NCI-H2171 treated with DMSO at 0.1 percent for 48 hours (cell line): ENCODE measurements around the gene WDR37.
A peak's percentile ranks its signal among the peaks of the same experiment; 100 is the strongest.

Experiments used
- DNase-seq: peaks from one replicate; lab custom pipeline; 2025; lab: John Stamatoyannopoulos, UW

The WDR37 gene

GRCh38 chr10:1127629-1128028 is 71.4 kb downstream of the WDR37 start:
- no peak for DNase-seq

GRCh38 chr10:1128115-1128514 is 71.9 kb downstream of the WDR37 start:
- DNase-seq = no peak

- no peak for DNase-seq
Measured at GRCh38 chr10:1128649-1129048, 72.5 kb downstream of the WDR37 start.

- no peak for DNase-seq
Measured at GRCh38 chr10:1130226-1130625, 74.0 kb downstream of the WDR37 start.

GRCh38 chr10:1130995-1131790 is 75.0 kb downstream of the WDR37 start:
- DNase-seq = peak; percentile 19

- no peak for DNase-seq
Measured at GRCh38 chr10:1132584-1132983, 76.4 kb downstream of the WDR37 start.

- no peak for DNase-seq
Measured at GRCh38 chr10:1133495-1134045, 77.4 kb downstream of the WDR37 start.

- no peak for DNase-seq
Measured at GRCh38 chr10:1134156-1134555, 78.0 kb downstream of the WDR37 start.

GRCh38 chr10:1136268-1136667 is 80.1 kb downstream of the WDR37 start:
- DNase-seq = no peak

- DNase-seq = no peak
Measured at GRCh38 chr10:1137499-1138163, 81.4 kb downstream of the WDR37 start.

- DNase-seq = no peak
Measured at GRCh38 chr10:1138529-1138928, 82.3 kb downstream of the WDR37 start.

GRCh38 chr10:1141261-1141660 is 85.1 kb downstream of the WDR37 start:
- no peak for DNase-seq

GRCh38 chr10:1141701-1142100 is 85.5 kb downstream of the WDR37 start:
- no peak for DNase-seq

- DNase-seq = no peak
Measured at GRCh38 chr10:1142596-1142995, 86.4 kb downstream of the WDR37 start.

GRCh38 chr10:1147810-1148209 is 91.6 kb downstream of the WDR37 start:
- no peak for DNase-seq

- DNase-seq = no peak
Measured at GRCh38 chr10:1148855-1149605, 92.8 kb downstream of the WDR37 start.

GRCh38 chr10:1149793-1150637 is 93.8 kb downstream of the WDR37 start:
- no peak for DNase-seq

- DNase-seq = no peak
Measured at GRCh38 chr10:1150638-1150955, 94.4 kb downstream of the WDR37 start.

GRCh38 chr10:1151076-1152033 is 95.2 kb downstream of the WDR37 start:
- DNase-seq = no peak

- DNase-seq = no peak
Measured at GRCh38 chr10:1152386-1153250, 96.4 kb downstream of the WDR37 start.
